Measurements from ENCODE around the gene ALPG.
"Not testable (repeated sequence)": the region's sequence is repeated elsewhere in the genome, so short reads cannot be mapped to it uniquely, and the experiment has no call there.

The ALPG gene

GRCh38 chr2:232420073-232420454 is 13.4 kb downstream of the ALPG start:
- no peak for DNase-seq

- peak; percentile 82 for DNase-seq
Observed at GRCh38 chr2:232420463-232421188, 14.0 kb downstream of the ALPG start.

- DNase-seq: no peak
Observed at GRCh38 chr2:232421189-232421785, 14.6 kb downstream of the ALPG start.

- DNase-seq: no peak
Observed at GRCh38 chr2:232422051-232422450, 15.4 kb downstream of the ALPG start.

GRCh38 chr2:232422996-232423395 is 16.4 kb downstream of the ALPG start:
- not testable (repeated sequence) for DNase-seq

GRCh38 chr2:232423407-232423806 is 16.8 kb downstream of the ALPG start:
- not testable (repeated sequence) for DNase-seq

- DNase-seq: no peak
Observed at GRCh38 chr2:232431705-232432590, 25.3 kb downstream of the ALPG start.

- no peak for DNase-seq
Observed at GRCh38 chr2:232432598-232433184, 26.0 kb downstream of the ALPG start.

- DNase-seq: not testable (repeated sequence)
Observed at GRCh38 chr2:232433622-232434021, 27.0 kb downstream of the ALPG start.

GRCh38 chr2:232434091-232434490 is 27.4 kb downstream of the ALPG start:
- no peak for DNase-seq

- DNase-seq: no peak
Observed at GRCh38 chr2:232434563-232435374, 28.1 kb downstream of the ALPG start.

GRCh38 chr2:232435375-232435648 is 28.7 kb downstream of the ALPG start:
- no peak for DNase-seq

GRCh38 chr2:232435805-232436204 is 29.2 kb downstream of the ALPG start:
- no peak for DNase-seq

- no peak for DNase-seq
Observed at GRCh38 chr2:232436381-232437194, 29.9 kb downstream of the ALPG start.

- no peak for DNase-seq
Observed at GRCh38 chr2:232437195-232437571, 30.5 kb downstream of the ALPG start.

- DNase-seq: no peak
Observed at GRCh38 chr2:232438091-232438490, 31.4 kb downstream of the ALPG start.

- no peak for DNase-seq
Observed at GRCh38 chr2:232438951-232439757, 32.5 kb downstream of the ALPG start.

- DNase-seq: no peak
Observed at GRCh38 chr2:232439758-232440135, 33.1 kb downstream of the ALPG start.

GRCh38 chr2:232440220-232441018 is 33.8 kb downstream of the ALPG start:
- peak; percentile 67 for DNase-seq

All from right kidney (tissue), 1 donor.